DOHH2 (cell line): ENCODE results near the gene FAM221B.

Experiments used
- EZH2phosphoT487 ChIP-seq: fragments of 200-600 bp; sonication (generic); IDR thresholded peaks from 2 replicates; pipeline ENCODE4 v1.6.1; 2017; ENCODE audit warnings: borderline replicate concordance, mild to moderate bottlenecking, antibody characterized with exemption, low read length, moderate library complexity, mixed read lengths
- TF ChIP-seq, protein P1 (sequence below): fragments of 200-600 bp; sonication (generic); IDR thresholded peaks from one replicate; pipeline ENCODE4 v1.5.1; 2014; ENCODE audit warnings: antibody characterized with exemption, mild to moderate bottlenecking, low read depth, low read length; ENCODE audit not compliant: poor library complexity, severe bottlenecking

DNA sequence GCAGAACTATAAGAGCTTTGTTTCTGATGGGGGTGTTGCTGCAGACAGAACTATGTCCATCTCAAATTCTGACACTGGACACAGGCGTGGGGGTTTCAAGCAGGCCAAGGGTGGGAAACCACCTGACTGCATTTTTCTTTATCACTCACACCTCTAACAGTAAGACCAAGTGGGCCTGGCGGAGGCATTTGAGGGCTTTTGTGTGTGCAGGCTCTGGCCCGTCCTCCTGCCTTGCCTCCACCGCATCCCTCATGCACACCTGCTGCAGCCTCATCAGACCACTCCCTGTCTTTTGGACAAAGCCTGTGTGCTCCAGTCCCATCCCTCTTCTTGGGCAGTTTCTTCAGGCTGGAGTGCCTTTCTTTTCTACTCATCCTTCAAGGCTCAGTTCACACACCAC is 33.8 kb upstream of the FAM221B start:
- TF ChIP-seq, protein P1, sequence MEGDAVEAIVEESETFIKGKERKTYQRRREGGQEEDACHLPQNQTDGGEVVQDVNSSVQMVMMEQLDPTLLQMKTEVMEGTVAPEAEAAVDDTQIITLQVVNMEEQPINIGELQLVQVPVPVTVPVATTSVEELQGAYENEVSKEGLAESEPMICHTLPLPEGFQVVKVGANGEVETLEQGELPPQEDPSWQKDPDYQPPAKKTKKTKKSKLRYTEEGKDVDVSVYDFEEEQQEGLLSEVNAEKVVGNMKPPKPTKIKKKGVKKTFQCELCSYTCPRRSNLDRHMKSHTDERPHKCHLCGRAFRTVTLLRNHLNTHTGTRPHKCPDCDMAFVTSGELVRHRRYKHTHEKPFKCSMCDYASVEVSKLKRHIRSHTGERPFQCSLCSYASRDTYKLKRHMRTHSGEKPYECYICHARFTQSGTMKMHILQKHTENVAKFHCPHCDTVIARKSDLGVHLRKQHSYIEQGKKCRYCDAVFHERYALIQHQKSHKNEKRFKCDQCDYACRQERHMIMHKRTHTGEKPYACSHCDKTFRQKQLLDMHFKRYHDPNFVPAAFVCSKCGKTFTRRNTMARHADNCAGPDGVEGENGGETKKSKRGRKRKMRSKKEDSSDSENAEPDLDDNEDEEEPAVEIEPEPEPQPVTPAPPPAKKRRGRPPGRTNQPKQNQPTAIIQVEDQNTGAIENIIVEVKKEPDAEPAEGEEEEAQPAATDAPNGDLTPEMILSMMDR, result no peak
- TF ChIP-seq EZH2phosphoT487, result no peak
